Smooth muscle cell of the umbilical artery (primary cell): Measurements from ENCODE around the gene PRR23A. TPM values are rescaled to one million over a fixed set of nuclear protein-coding genes. Genes with fewer than 3 reads are reported as not detected.

Experiments
- total RNA-seq: library from RNA; depleted of rRNA; stranded (reverse); fragments of >200 nt; gene quantifications from 2 replicates; pipeline ENCODE4 v1.2.3, GENCODE V29; 2014

PRR23A gene
- not detected in 2 replicates for total RNA-seq

DNA sequence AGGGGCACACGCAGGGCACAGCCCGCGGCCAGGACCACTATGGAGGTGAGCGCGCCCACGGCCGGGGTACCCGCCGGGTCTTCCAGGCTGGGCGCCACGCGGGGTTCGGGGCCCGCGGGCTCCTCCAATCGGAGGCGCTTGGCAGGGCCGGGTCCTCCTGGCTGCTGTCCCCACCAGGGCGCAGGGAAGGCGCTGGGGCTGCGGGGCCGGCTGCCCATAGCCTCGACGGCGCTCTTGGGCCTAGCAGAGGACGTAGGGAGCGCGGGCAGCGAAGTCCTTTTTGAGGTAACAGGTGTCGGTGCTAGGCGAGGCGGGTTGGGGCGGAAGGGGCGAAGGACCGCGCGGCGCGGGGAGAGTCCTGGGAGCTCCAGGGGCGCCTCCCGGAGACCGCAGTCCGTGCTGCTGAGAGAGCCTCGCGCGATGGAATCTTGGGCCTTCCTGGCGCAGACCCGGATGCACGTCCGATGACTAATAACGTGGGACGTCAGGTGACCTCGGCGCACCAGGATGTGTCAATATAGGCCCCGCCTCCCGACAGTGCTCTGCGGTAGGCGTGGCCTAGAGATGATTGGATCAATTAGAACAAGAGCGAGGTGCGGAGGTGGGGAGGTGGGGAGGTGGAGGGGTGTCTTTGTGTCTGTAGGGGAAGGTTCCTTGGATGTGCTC lies at the start of gene PRR23A:
TSS of gene PRR23A (minus strand) at position 218 of the 666 bp plus-strand sequence. CDS start at position 218, 0 bp downstream.

GRCh38 chr3:139044366-139045210 lies 38.5 kb upstream of the PRR23A start, which contains the start of gene PRR23C:
Gene PRR23C (minus strand): TSS chr3:139044892. CDS start chr3:139044620, 272 bp downstream.

GRCh38 chr3:139020868-139021234 lies 14.8 kb upstream of the PRR23A start, which contains the start of gene PRR23B:
Gene PRR23B (minus strand): TSS chr3:139020926. CDS start chr3:139020661, 265 bp downstream.

Other genes with a start within 250 kb of the PRR23A start
- gene PIK3CB, start 171.3 kb downstream of the PRR23A start, total RNA-seq = 10.1 and 17.6 TPM in 2 replicates
- gene FOXL2, start 59.1 kb downstream of the PRR23A start, total RNA-seq = under 0.01 TPM in 1 of 2 replicates, not detected in the other
- not detected in 2 replicates for gene FOXL2NB, start 59.1 kb downstream of the PRR23A start, total RNA-seq
- not detected in 2 replicates for gene PRR23B, start 14.7 kb upstream of the PRR23A start, total RNA-seq
- gene PRR23C, start 38.6 kb upstream of the PRR23A start, total RNA-seq = not detected in 2 replicates